Stimulated activated naive CD4-positive, alpha-beta T cell treated with Interleukin-2 at 50 U/mL for 16 hours (primary cell): Measurements from ENCODE around the gene KRT27.
A peak's percentile ranks its signal among the peaks of the same experiment; 100 is the strongest.

Experiments used
- DNase-seq: peaks from one replicate; lab custom pipeline; 2025; lab: John Stamatoyannopoulos, UW

KRT27 gene

GRCh38 chr17:40809721-40810421 is 27.5 kb upstream of the KRT27 start:
- no peak for DNase-seq

- no peak for DNase-seq
Measured at GRCh38 chr17:40806131-40806530, 23.8 kb upstream of the KRT27 start.

DNA sequence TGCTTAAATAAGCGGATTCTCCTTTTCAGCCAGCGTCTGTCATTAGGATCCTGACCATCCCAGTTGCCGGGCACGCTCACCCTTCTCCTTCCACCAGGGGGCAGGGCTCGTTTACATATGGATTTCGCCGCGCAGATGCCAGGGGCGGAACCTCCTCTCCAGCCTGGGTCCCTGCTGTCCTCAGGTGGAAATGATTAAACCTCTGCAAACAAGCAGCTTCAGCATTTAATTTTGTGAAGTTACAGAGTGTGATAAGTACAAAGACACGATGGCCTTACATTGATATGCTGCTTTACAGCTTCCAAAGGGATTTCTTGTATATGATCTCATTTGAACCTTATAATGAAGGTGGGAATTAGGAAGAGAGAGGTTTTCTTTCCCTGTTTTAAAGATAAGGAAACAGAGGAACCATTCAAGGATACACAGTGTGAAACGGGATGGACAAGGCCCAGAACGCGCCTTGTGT is 21.3 kb upstream of the KRT27 start:
- DNase-seq = peak; percentile 67

DNA sequence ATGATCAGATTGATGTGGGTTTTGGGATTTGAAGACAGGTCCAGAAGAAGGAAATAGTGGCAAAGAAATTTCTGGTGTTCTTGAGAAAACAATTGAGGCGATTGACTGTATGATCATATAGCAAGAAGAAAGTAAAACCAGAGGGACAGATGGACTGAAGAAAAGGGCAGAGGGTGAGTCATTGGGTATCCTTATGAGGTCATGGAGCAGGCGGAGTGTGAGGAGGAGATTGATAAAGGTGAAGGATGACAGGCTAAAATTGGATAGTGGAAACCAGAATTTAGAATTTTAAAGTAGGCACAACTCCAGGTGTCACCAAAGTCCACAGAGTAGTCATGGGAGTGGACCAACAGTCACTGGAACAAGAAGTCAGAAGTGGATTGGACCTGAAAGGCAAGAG is 18.8 kb upstream of the KRT27 start:
- no peak for DNase-seq

DNA sequence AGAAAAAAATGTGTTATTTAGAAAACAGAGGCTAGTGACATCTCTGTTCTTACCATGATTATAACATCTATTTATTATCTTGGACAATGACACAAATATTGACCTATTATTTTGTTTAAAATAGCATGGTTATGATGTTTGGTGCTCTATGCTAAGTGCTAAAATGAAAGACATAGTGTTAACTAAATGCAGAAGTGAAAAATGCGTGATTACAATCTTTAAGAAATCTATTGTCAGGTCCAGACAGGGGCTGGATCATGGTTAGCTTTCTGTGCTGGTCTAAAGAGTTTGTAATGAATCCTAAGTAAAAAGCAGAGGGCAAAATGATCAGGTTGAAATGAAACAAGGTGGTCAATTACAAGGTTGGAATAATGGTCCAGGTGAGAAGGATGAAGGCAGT is 18.0 kb upstream of the KRT27 start:
- DNase-seq = no peak

DNA sequence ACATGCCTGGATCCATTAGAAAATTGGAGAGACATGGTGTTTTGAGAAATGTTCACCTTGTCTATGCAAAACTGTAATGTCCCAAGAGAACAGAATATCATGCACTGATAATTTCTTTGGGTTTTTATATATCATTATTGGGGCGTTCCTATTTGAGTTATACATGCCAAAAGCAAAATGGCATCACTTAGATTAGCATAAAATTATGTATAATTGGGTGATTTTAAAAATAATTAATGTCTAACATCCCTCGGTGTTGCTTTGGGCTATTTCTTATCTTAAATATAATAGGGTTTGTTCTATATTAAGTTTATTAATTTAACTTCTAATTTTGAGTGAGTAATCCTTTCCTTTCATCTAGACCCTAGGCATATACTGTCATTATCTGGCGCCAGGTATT is 17.5 kb upstream of the KRT27 start, which contains the start of gene KRT28:
Gene KRT28 (minus strand): TSS at position 101 of the 400 bp plus-strand sequence. CDS start 66 bp downstream, at position 35.
- no peak for DNase-seq

GRCh38 chr17:40796846-40797245 is 14.5 kb upstream of the KRT27 start:
- DNase-seq = no peak

DNA sequence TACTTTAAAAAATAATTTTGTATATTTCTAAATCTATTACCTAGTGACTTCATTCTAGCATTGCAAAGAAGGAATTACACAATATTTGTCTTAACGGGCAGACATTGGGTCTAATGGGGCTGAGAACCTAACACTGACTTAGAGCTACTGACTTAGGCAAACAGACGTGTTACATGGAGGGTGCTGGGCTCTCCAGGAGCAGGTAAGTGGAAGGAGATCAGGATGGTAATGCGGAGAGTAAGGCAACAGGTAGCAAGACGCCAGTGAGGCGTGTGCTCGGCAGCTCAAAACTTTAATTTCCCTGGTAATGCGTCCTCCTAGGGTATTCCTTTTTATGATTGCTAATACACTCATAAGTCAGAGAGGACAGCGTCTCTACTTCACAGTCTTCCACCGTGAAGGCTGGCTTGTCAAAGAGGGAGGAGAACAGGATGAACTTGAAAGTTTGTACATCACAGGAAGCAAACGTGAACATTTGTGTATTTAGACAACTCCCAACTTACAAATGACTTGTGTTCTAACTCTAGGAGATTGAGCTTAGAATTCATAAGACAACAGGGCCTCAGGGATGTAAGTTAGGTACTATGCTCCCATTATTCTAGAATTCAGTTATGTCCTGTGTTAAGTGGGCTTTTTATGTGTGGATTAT is 12.8 kb upstream of the KRT27 start:
- DNase-seq = no peak

DNA sequence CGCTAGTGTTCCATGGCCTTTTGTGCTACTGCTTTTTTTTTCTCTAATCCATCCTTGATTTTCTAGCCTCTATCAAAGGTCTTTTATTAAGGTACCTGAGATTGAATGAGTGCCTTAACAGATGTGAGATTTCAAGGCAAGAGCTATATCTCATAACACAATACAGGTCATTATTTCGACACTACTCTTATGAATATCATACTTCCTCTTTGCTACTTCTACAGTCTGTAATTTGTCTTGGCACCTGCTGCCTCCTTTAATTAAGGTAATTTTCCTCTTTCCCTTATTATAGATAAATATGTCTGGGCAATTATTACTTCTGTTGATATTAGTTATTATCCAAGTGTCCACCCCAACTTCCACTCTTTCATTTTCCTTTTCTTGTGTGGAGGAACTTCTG is 12.1 kb upstream of the KRT27 start:
- no peak for DNase-seq

- no peak for DNase-seq
Measured at GRCh38 chr17:40793832-40794231, 11.5 kb upstream of the KRT27 start.

DNA sequence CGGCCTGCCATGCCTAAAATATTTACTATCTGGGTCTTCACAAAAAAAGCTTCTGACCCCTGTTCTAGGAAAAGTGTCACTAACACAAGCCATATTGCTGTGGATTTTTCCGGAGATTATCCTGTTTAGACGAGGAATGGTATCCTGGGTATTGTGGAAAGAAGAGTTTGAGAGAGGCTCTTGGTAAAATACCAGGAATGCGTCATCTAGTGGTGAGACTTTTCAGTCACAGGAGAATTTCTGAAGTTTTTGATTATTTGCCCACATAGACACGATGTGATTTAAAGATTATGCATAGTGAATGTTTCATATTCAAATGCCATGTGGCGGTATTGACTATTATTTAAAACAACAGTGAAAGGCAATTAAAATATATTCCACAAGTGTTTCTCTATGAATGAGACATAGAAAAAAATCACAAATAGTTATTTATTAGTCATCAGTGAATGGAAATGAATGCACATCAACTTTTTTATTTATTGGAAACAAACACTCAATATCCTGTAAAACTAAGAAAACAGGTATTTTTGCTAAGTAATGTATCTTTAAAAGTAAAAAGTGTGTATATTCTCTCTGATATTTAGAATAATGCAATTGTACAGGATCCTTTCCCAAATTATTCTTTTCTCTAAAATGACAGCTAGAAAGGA is 9.6 kb upstream of the KRT27 start:
- no peak for DNase-seq

DNA sequence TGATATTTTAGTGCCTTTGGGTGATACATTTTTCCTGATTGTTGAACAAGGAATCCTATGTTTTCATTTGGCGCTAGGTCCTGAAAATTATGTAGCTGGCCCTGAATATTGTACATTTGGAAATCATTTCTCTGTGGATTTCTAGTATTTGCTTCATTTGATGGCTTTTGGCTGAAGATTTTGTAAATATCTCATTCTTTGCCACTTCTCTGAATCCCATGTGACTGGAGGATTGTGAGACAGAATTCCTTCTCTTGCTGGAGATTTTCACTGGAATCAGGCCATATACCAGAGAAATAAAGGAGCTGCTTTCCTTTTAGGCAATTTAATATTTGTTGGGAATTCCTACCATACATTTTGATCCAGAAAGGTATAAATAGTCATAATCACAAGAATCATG is 8.8 kb upstream of the KRT27 start:
- DNase-seq = no peak

DNA sequence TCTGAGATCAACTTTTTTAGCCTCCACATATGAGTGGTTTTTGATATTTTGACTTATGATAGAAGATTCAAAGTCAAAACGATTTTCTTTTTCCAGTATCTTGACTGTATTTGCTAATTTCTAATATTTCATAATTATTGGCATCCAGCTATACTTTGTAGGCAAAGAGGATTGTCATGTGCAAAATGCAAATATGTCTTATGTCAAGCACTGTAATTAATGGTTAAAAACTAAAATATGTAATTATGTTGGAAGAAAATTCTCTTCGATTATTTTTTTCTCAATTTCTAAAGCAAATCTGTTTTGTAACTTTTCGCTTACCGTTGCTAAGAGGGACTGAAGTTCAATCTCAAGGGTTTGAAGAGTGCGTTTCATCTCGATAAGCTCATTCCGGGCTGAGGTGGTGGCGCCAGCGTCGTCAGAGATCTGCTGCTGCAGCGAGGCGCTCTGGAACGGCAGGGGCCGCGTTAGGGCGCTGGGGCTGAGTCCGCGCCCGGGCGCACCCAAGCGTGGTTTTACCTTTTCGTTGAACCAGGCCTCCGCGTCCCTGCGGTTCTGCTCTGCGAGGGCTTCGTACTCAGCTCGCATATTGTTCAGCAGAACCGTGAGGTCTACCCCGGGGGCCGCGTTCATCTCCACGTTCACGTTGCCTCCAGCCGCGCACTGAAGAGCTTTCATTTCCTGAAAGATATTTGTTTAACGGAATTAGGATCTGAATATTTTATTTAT is 3.0 kb downstream of the KRT27 start:
- no peak for DNase-seq

DNA sequence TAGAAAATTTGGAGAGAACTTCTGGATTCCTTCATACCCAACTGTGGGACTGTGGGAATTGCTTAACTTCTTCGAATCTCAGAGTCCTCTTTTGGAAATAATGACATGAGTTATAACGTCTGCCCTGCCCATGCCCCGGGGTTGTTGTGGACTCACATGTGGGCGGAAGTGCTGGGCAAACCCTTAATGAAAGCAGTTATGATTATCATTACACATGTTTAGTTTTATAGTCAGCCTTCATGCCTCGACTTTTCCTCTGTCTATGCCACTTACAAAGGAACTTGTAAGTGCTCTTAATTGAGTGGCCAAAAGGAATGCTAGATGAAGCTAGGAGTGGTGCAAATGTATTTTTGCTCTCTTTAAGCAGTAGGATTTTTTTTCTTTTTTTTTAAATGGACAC is 3.9 kb downstream of the KRT27 start:
- DNase-seq = no peak

DNA sequence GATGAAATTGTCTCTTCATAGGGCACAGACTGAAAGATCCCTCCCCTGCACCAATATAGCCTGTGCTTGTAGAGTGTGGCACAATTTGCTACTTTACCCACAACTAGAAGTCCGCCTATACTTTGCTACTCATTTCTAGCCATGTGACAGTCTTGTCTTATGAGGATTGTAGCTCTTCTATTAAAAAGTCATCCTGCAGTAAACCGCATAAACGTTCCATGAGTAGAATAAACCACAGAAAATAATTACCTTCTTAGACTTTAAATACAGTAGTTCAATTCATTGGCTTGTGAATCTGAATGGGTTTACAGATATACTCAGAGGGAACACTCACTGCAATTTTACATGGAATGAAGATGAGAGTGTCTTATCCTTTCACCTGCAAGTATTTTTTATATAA is 4.4 kb downstream of the KRT27 start:
- no peak for DNase-seq

GRCh38 chr17:40777459-40777858 is 4.9 kb downstream of the KRT27 start:
- no peak for DNase-seq

GRCh38 chr17:40775945-40776344 is 6.4 kb downstream of the KRT27 start:
- DNase-seq = no peak

- DNase-seq = no peak
Measured at GRCh38 chr17:40772101-40772500, 10.2 kb downstream of the KRT27 start, which contains the start of gene KRT26. TSS of gene KRT26 (minus strand) at chr17:40772201. CDS start at chr17:40772113, 88 bp downstream.

- DNase-seq = no peak
Measured at GRCh38 chr17:40765657-40766056, 16.7 kb downstream of the KRT27 start.

DNA sequence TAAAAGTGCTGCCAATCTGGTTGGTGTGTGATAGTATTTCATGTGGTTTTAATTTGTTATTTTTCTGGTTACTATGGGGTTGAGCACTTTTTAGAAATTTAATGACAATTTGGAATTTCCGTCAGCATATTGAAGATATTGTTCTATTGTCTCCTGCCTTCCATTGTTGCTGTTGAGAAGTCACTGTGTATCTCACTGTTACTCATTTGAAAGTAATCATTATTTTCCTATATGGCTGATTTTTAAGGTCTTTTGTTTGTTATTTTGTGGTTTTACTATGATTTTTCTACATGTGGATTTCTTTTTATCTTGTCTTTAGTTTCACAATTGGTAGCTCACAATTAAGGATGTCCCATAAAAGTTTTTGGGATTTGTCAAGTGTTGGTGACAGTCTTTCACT is 18.6 kb downstream of the KRT27 start:
- DNase-seq = no peak

- no peak for DNase-seq
Measured at GRCh38 chr17:40760105-40761016, 22.0 kb downstream of the KRT27 start.
